ENCODE data around the gene ADCY7.

- no peak for TF ChIP-seq EZH2 (optimal IDR thresholded peaks at IDR 0.05; ENCODE audit: low read depth, low read length)
- no peak for TF ChIP-seq CTCF (IDR thresholded peaks at IDR 0.05; ENCODE audit: low read length)
- TF ChIP-seq EZH2phosphoT487 (IDR thresholded peaks at IDR 0.05; ENCODE audit: low read length): no peak
Observed at GRCh38 chr16:50340578-50340977, 74.2 kb downstream of the ADCY7 start.

All from MM.1S (cell line).